SK-N-SH treated with all-trans-retinoic acid at 6 μM for 48 hours (cell line): Measurements from ENCODE around the gene SIRPA.

ENCODE experiments used
- ATAC-seq: fragments of 200-7000 bp; cut with Tn5 transposase; 3 replicates; pipeline ENCODE4 v1.9.1; 2020; ENCODE audit warnings: mild to moderate bottlenecking, moderate library complexity
- ARNTL ChIP-seq: fragments of 450-650 bp; formaldehyde crosslinking; IDR thresholded peaks from 2 replicates; pipeline ENCODE4 v1.5.0; 2020; ENCODE audit warnings: low read depth, mild to moderate bottlenecking, moderate library complexity, borderline replicate concordance
- BACH2 ChIP-seq: fragments of 250-450 bp; sonication (Bioruptor Pico); IDR thresholded peaks from 2 replicates; pipeline ENCODE4 v1.9.0; 2021; ENCODE audit warnings: mild to moderate bottlenecking, borderline replicate concordance
- CREB5 ChIP-seq: fragments of 250-450 bp; sonication (Bioruptor Pico); IDR thresholded peaks from 2 replicates; pipeline ENCODE4 v1.5.1; 2020; ENCODE audit warnings: low read depth, mild to moderate bottlenecking, moderate library complexity
- CSDC2 ChIP-seq: fragments of 250-450 bp; sonication (Bioruptor Pico); IDR thresholded peaks from 2 replicates; pipeline ENCODE4 v1.5.0; 2020; ENCODE audit warnings: mild to moderate bottlenecking, moderate library complexity
- CSRNP3 ChIP-seq: fragments of 250-450 bp; sonication (Bioruptor Pico); IDR thresholded peaks from 2 replicates; pipeline ENCODE4 v1.5.1; 2021; ENCODE audit warnings: mild to moderate bottlenecking, moderate library complexity
- ESRRG ChIP-seq: fragments of 250-450 bp; sonication (Bioruptor Pico); IDR thresholded peaks from 2 replicates; pipeline ENCODE4 v1.6.1; 2021; ENCODE audit warnings: mild to moderate bottlenecking
- GLIS3 ChIP-seq: fragments of 250-450 bp; sonication (Bioruptor Pico); IDR thresholded peaks from 2 replicates; pipeline ENCODE4 v1.5.0; 2020; ENCODE audit warnings: mild to moderate bottlenecking, moderate library complexity
- ISL1 ChIP-seq: fragments of 250-450 bp; sonication (Bioruptor Pico); IDR thresholded peaks from 2 replicates; pipeline ENCODE4 v2.1.2; 2022; ENCODE audit warnings: mild to moderate bottlenecking, moderate library complexity
- OSR1 ChIP-seq: fragments of 250-450 bp; sonication (Bioruptor Pico); IDR thresholded peaks from 2 replicates; pipeline ENCODE4 v1.8.0; 2022; ENCODE audit warnings: moderate library complexity, mild to moderate bottlenecking, inconsistent platforms
- PATZ1 ChIP-seq: fragments of 250-450 bp; sonication (Bioruptor Pico); IDR thresholded peaks from 2 replicates; pipeline ENCODE4 v1.8.0; 2020; ENCODE audit warnings: mild to moderate bottlenecking, moderate library complexity, borderline replicate concordance
- PPARA ChIP-seq: fragments of 250-450 bp; sonication (Bioruptor Pico); IDR thresholded peaks from 2 replicates; pipeline ENCODE4 v1.5.0; 2020; ENCODE audit warnings: mild to moderate bottlenecking, borderline replicate concordance
- RARB ChIP-seq: fragments of 250-450 bp; sonication (Bioruptor Pico); IDR thresholded peaks from 2 replicates; pipeline ENCODE4 v1.8.0; 2021; ENCODE audit warnings: mild to moderate bottlenecking, moderate library complexity
- SNAI2 ChIP-seq: fragments of 250-450 bp; sonication (Bioruptor Pico); IDR thresholded peaks from 2 replicates; pipeline ENCODE4 v1.5.0; 2020; ENCODE audit warnings: mild to moderate bottlenecking, moderate library complexity
- TCF4 ChIP-seq: fragments of 250-450 bp; sonication (Bioruptor Pico); IDR thresholded peaks from 2 replicates; pipeline ENCODE4 v1.8.0; 2021; ENCODE audit warnings: mild to moderate bottlenecking, moderate library complexity, borderline replicate concordance
- TOX ChIP-seq: fragments of 250-450 bp; sonication (Bioruptor Pico); IDR thresholded peaks from 2 replicates; pipeline ENCODE4 v1.8.0; 2021; ENCODE audit warnings: mild to moderate bottlenecking, moderate library complexity, borderline replicate concordance
- TSHZ2 ChIP-seq: fragments of 250-450 bp; sonication (Bioruptor Pico); IDR thresholded peaks from 2 replicates; pipeline ENCODE4 v1.5.0; 2020; ENCODE audit warnings: mild to moderate bottlenecking, moderate library complexity
- ZC3H10 ChIP-seq: fragments of 250-450 bp; sonication (Bioruptor Pico); IDR thresholded peaks from 2 replicates; pipeline ENCODE4 v1.5.1; 2021; ENCODE audit warnings: mild to moderate bottlenecking, moderate library complexity
- ZFP3 ChIP-seq: fragments of 250-450 bp; sonication (Bioruptor Pico); IDR thresholded peaks from 2 replicates; pipeline ENCODE4 v1.5.0; 2020; ENCODE audit warnings: mild to moderate bottlenecking, moderate library complexity
- ZFP30 ChIP-seq: fragments of 450-650 bp; formaldehyde crosslinking; IDR thresholded peaks from 2 replicates; pipeline ENCODE4 v1.5.0; 2022; ENCODE audit warnings: mild to moderate bottlenecking, moderate library complexity
- ZNF565 ChIP-seq: fragments of 450-650 bp; formaldehyde crosslinking; conservative IDR thresholded peaks from 2 replicates; pipeline ENCODE4 v1.5.0; 2020; ENCODE audit warnings: low read depth, mild to moderate bottlenecking, moderate library complexity
- ZNF70 ChIP-seq: fragments of 450-650 bp; formaldehyde crosslinking; IDR thresholded peaks from 2 replicates; pipeline ENCODE4 v1.5.0; 2020; ENCODE audit warnings: mild to moderate bottlenecking, moderate library complexity
- ZNF8 ChIP-seq: fragments of 450-650 bp; formaldehyde crosslinking; IDR thresholded peaks from 2 replicates; pipeline ENCODE4 v1.5.0; 2020; ENCODE audit warnings: mild to moderate bottlenecking, moderate library complexity

Gene SIRPA

GRCh38 chr20:1964659-1965405, 69.6 kb downstream of the SIRPA start:
- no peak for ATAC-seq
- TF ChIP-seq ESRRG (no peak), CSDC2 (no peak), RARB (CRISPR knock-in tag) (no peak), TSHZ2 (no peak), TOX (no peak), ZFP3 (CRISPR knock-in tag) (no peak), BACH2 (no peak), ISL1 (CRISPR knock-in tag) (no peak), ZNF70 (CRISPR knock-in tag) (no peak), ZC3H10 (CRISPR knock-in tag) (no peak), OSR1 (CRISPR knock-in tag) (no peak), SNAI2 (CRISPR knock-in tag) (no peak), ARNTL (CRISPR knock-in tag) (no peak), PPARA (CRISPR knock-in tag) (no peak), CSRNP3 (CRISPR knock-in tag) (no peak), TCF4 (no peak), GLIS3 (CRISPR knock-in tag) (no peak), ZNF565 (CRISPR knock-in tag) (no peak), ZNF8 (CRISPR knock-in tag) (no peak)

- TF ChIP-seq CSRNP3 (CRISPR knock-in tag) (no peak), SNAI2 (CRISPR knock-in tag) (no peak), ZFP30 (no peak), PPARA (CRISPR knock-in tag) (no peak)
- peak; percentile 95 for ATAC-seq
Measured at GRCh38 chr20:1965520-1966351, 70.5 kb downstream of the SIRPA start.

- no peak for ATAC-seq
- no peak for TF ChIP-seq OSR1 (CRISPR knock-in tag)
- no peak for TF ChIP-seq GLIS3 (CRISPR knock-in tag)
- TF ChIP-seq BACH2 = no peak
- no peak for TF ChIP-seq SNAI2 (CRISPR knock-in tag)
- no peak for TF ChIP-seq CSRNP3 (CRISPR knock-in tag)
- no peak for TF ChIP-seq ZNF70 (CRISPR knock-in tag)
- TF ChIP-seq ISL1 (CRISPR knock-in tag) = no peak
- TF ChIP-seq ZFP3 (CRISPR knock-in tag) = no peak
- TF ChIP-seq ARNTL (CRISPR knock-in tag) = no peak
- no peak for TF ChIP-seq PATZ1
- TF ChIP-seq RARB (CRISPR knock-in tag) = no peak
- TF ChIP-seq TSHZ2 = no peak
- no peak for TF ChIP-seq CREB5
Measured at GRCh38 chr20:1968964-1969363, 73.8 kb downstream of the SIRPA start.
